Right renal cortex interstitium (tissue), 3 donors: ENCODE results near the gene CCT6A. TPM values are rescaled to one million over a fixed set of nuclear protein-coding genes. Genes with fewer than 3 reads are reported as not detected.
"Not testable (repeated sequence)": the region's sequence is repeated elsewhere in the genome, so short reads cannot be mapped to it uniquely, and the experiment has no call there.

Experiments used
- DNase-seq, 3 donors: peaks; one replicate each; pipeline ENCODE4 v3.0.0-alpha.2; 2013; ENCODE audit warnings: low read depth in 3 of 3, low spot score in 2 of 3
- polyA plus RNA-seq, 3 donors: library from polyadenylated mRNA; unstranded; fragments of 120-200 nt; gene quantifications; one replicate each; pipeline ENCODE4 v1.2.1, GENCODE V29; 2013; ENCODE audit not compliant: insufficient read length in 3 of 3

Gene CCT6A, protein sequence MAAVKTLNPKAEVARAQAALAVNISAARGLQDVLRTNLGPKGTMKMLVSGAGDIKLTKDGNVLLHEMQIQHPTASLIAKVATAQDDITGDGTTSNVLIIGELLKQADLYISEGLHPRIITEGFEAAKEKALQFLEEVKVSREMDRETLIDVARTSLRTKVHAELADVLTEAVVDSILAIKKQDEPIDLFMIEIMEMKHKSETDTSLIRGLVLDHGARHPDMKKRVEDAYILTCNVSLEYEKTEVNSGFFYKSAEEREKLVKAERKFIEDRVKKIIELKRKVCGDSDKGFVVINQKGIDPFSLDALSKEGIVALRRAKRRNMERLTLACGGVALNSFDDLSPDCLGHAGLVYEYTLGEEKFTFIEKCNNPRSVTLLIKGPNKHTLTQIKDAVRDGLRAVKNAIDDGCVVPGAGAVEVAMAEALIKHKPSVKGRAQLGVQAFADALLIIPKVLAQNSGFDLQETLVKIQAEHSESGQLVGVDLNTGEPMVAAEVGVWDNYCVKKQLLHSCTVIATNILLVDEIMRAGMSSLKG
- 100 to 1,000 TPM; 201 to 250 (median 233) TPM for polyA plus RNA-seq

DNA sequence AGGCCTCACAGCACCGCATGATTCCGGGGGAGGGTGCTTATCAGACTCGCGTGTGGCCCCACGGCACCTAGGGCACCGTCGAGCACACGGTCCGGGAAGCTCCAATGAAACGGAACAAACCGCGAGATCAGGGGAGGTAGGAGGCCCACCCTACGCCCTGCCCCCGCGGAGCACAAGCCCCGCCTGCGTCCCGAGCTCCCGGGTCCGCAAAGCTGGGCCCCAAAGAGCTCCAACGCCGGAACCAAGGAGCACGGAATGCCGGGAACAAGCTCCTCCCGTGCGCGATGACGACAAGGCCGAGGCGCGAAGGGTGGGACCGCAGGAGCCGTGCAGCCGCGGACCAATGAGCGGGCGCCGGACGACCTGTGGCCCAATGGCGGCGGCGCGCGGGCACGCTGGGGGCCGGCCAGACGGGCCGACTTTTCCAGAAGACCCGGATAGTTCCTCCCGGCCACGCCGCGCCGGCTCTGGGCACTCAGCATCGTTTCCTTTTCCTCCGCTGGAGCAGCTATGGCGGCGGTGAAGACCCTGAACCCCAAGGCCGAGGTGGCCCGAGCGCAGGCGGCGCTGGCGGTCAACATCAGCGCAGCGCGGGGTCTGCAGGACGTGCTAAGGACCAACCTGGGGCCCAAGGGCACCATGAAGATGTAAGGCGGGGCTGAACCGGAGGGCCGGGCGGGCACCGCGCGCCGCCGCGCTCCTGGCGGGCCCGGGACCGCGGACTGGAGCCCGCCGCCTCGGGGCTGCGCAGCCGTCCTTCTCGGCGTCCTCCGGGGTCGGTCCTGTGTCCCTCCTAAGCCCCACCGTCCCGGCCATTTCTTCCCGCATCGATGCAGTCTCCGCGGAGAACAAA, at the start of gene CCT6A, which contains the start of gene PSPH:
TSS of gene CCT6A (plus strand) at position 427 of the 853 bp plus-strand sequence. CDS start at position 511, 84 bp downstream.
TSS of gene PSPH (minus strand) at position 106 of the 853 bp plus-strand sequence. CDS start 30,232 bp downstream, outside the sequence.
- peak; percentile 90 to 97 (median 96) for DNase-seq

DNA sequence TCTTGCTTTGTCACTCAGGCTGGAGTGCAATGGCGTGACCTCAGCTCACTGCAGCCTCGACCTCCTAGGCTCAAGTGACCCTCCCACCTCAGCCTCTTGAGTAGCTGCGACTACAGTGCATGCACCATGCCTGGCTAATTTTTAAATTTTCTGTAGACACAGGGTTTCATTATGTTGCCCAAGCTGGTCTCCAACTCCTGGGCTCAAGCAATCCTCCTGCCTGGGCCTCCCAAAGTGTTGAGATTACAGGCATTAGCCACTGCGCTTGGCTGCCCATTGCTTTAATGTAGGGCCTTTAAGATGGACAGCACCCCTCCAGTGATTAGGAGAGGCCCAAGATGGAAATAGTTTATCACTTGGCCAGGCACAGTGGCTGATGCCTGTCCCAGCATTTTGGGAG, 47.8 kb upstream of the CCT6A start:
- DNase-seq = no peak

DNA sequence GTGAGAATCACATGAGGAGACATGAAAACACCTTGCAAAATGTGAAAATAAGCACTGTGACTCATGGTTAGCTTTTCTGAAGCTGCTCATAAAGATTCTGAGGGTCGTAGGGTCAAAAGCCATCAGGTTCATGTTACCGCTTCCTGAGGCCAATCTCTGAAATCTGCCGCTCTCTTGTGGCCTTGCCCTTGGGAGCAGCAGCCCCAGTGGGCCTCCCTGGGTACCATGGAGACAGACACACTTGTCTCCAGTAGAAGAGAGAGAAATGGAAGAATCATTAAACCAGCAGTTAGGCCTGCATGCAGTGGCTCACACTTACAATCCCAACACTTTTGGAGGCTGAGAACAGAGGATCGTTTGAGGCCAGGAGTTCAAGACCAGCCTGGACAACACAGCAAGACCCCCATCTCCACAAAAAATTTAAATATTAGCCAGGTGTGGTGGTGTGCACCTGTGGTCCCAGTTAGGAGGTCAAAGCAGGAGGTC, 44.4 kb upstream of the CCT6A start:
- no peak for DNase-seq

DNA sequence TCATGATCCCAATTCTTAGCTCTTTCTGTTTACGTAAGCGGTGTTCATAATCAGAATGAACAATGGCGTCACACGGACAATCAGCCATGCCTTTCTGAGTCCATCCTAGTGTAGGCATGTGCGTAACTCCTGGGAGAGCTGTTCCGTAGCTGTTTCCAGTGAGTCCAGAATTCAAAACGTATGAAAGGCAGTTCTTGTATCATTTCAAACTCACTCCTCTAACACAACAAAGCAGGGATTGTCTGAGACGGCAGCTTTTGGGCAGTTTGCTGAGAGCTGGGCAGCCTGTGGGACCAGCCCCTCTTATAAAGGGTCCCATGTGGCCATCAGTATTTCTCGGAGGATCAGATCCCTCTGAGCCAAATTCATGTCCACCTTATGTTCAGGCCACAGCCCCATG, 43.7 kb upstream of the CCT6A start:
- DNase-seq = no peak

DNA sequence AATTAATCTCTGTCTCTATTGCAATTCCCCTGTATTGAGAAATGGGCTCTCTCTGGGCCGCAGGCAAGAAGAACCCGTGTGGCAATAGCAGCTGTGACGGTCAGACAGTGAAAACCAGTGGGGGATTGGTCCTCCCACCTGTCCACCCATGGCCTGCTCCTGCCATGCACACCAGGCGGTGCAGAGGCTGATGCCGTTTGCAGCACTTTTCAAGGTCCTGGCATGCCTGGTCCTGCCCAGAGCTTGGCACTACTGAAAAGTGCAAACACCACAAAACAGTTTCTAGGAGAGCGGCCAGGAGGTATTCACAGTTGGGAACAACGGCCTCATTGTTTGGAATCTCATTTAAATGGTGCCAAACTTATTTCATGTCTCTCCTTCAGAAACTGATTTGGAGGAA, 41.9 kb upstream of the CCT6A start:
- no peak for DNase-seq

DNA sequence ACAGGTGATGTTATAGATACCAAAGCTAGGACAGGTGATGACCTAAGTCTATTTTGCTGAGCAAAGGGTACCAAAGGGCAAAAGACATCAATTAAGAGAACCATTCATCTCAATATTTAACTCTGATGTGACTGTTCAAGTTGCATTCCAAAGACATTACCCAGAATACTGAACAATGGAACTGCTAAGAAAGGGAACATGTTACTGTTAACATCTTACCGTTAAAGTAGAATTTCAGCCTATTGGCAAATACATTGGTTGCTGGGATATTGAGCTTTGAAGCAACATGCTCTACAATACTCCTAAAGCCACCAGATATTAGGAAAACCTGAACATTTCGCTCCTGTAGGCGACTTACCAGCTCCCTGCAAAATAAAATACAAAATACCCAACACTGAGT, 34.5 kb upstream of the CCT6A start:
- DNase-seq = not testable (repeated sequence)

DNA sequence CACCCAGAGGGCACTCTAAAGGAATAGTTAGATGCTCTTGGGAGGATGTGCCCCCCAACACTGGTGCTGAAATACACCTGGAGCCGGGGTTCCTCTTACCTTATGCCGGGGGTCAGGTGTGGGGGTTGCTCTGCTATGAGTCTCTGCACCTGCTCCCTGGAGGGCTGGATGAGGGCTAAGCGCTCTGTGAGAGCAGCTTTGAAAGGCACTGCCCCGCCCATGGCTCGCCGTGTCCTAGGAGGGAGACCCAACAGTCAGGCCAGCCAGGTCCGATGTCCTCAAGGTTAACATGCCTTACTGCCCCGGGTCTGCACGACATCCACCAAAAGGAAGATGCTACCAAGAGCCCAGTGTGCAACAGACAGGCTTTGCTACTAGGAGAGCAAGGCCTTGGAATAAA, 32.1 kb upstream of the CCT6A start:
- DNase-seq = no peak

DNA sequence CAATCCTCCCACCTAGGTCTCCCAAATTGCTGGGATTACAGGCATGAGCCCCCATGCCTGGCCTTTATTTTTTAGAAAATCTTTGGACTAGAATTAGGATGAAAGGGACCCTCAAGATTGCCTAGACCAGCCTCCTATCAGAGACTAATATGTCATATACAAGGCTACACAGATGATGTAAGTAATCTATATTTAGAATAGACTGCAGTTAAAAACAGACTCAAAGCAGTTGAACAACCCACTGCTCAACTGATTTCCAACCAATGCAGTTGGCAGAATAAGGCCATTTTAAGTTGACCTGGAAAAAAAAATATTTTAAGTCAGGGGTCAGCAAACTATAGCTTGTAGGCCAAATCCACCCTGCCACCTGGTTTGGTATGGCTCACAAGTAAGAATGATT, 28.1 kb upstream of the CCT6A start:
- no peak for DNase-seq

DNA sequence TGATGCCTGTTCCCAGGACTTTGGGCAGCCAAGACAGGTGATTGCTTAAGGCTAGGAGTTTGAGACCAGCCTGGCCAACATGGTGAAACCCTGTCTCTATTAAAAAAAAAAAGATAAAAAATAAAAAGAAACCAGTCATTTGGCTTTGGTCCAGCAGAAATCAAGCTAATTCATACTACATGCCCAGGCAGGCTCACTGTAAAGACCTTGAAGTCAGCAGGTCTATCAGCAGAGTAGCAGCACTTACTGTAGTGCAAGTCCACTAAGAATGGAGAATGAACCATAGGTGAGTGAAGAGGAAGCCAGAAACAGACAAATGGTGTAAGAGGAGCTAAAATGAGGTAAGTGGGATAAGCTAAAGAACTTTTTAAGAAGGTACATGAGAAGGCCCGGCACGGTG, 25.0 kb upstream of the CCT6A start:
- DNase-seq = no peak

DNA sequence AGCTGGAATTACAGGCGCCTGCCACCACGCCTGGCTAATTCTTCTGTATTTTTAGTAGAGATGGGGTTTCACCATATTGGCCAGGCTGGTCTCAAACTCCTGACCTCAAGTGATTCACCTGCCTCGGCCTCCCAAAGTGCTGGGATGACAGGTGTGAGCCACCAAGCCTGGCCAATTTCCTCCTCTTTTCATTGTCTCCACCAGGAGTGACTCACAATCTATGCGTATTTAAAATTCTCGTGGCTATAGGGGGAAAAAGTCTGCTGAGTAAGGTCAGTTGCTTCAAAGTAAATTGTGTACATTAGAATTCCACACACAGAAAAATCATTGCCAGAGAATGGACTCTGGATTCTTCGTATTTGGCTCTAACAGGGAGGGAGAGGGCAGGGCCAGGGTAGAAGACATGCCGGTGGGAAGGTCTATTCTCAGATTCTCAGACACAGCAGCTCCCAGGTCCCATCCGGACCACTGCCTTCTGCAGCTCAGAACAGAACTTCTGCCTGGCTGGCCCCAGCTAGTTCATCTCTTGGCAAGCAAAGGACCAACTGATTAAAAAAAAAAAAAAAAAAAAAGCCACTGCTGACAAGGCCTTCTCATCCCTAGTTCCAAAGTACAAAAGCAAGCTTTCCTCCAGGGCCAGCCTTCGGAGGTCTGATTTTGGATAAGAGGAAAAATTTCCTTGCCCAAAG, 22.5 kb upstream of the CCT6A start:
- no peak for DNase-seq

DNA sequence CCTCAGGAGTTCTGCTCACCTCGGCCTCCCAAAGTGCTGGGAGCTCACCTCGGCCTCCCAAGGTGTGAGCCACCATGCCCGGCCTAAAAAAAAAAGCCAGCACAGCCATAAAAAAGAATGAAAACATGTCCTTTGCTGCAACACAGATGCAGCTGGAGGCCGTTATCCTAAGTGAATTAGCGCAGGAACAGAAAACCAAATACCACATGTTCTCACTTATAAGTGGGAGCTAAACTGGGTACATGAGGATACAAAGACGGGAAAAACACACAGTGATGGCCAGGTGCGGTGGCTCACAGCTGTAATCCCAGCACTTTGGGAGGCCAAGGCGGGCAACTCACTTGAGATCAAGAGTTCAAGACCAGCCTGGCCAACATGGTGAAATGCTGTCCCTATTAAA, 21.2 kb upstream of the CCT6A start:
- no peak for DNase-seq

DNA sequence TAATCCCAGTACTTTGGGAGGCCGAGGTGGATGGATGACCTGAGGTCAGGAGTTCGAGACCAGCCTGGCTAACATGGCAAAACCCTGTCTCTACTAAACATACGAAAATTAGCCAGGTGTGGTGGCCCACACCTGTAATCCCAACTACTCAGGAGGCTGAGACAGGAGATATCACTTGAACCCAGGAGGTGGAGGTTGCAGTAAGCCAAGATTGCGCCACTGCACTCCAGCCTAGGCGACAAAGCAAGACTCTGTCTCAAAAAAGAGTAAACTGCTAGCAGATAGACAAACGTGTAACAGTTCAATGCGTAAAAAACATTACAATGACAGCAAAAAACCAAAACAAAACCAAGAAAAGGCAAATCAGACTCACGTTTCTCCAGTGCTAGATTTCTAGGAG, 20.0 kb upstream of the CCT6A start:
- DNase-seq = not testable (repeated sequence)

DNA sequence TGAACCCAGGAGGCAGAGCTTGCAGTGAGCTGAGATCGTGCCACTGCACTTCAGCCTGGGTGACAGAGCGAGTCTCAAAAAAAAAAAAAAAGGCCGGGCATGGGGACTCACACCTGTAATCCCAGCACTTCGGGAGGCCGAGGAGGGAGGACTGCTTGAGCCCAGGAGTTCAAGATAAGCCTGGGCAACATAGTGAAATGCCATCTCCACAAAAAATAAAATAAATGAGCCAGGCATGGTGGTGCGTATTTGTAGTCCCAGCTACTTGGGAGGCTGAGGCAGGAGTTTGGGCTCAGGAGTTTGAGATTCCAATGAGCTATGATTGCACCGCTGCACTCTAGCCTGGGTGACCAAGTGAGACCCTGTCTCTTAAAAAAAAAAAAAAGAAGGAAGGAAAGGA, 19.0 kb upstream of the CCT6A start:
- DNase-seq = not testable (repeated sequence)

DNA sequence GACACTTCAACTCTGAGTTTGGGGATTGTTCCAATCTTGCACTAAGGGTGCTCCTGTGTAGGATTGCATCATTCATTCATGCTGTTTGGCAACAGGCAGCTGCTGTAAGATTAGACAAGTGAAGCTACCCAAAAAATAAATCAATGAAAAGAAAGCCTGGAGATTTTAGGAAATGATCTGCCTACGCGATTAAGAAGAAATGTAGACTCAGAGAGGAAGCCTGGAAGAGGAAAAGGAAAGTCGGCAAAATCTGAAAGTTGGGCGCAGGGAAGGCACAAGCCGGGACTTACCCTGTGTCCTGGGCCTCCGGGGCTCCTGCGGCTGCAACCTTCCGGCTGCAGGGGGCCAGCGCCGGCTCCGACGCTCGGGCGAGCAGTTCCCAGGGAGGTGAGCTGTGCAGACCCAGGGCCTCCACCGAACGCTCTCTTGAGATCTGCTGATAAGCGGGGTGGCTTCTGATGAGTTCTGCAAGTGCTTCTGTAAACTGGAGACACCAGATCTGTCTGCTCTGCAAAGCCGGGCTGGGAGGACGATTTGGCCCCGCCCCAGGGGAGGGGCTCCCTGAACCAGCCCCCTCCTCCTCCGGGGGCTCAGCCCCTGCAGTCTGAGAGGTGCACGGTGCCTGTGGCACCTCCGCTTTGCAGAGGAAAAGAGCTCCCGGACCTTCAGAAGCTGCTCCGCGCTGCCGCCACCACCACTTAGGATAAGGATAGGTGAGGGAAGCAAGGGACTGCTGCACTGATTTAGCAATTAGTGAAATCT, 17.7 kb upstream of the CCT6A start:
- DNase-seq = peak in 1 of 3 donors; percentile 58

DNA sequence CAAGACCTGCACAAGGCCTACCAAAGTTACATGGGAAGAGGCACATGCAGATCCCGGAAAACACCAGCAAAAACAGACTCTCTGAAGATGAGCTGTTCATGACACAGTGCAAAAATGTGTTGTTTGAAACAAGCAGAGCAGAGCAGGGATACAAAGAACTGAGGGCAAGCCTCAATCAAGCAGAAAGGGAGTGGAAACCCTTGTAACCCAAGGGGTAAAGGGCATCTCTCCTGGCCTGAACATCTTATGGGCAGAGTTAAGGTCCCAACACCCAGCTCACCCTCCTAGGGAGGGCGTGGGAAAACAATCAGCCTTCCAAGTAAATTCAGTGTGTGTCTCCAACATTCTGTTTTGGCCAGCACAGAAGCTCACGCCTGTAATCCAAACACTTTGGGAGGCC, 10.8 kb upstream of the CCT6A start:
- DNase-seq = no peak

DNA sequence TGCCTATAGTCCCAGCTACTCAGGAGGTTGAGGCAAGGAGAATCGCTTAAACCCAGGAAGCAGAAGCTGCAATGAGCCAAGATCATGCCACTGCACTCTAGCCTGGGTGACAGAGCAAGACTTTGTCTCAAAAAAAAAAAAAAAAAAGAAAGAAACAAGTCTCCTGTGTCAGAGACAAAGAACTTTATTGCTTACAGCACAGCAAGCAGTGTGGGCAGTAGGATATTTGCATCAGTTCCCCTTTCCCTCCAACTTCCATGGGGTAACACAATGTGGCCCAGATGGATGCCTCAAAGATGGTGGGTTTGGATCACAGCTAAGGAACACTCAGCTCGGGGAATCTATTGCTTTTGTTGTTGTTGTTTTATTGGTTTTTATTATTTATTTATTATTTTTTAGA, 5.8 kb upstream of the CCT6A start:
- not testable (repeated sequence) for DNase-seq

DNA sequence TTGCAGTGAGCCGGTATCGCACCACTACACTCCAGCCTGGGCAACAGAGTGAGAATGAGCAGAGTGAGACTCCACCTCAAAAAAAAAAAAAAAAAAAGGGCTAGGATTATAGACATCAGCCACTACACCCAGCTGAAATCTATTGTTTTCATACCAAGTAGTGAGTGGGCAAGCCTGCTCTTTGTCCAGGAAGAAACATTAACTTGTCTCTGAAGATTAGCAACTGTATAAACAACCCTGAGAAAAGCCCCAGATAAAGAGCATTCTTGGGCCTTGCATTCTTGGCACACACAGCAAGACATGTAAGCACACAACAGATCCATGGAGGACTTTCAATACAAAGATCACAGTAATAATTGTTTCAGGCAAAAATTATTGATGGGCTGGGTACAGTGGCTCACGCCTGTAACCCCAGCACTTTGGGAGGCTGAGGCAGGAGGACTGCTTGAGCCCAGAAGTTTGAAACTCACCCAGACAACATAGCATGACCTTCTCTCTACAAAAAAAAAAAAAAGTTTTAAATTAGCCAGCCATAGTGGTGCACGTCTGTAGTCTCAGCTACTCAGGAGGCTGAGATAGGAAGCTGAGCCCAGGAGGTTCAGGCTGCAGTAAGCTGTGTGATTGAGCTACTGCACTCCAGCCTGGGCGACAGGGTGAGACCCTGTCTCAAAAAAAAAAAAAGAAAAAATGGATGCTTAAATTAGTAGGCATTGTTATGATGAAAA, 4.7 kb upstream of the CCT6A start:
- DNase-seq = no peak

DNA sequence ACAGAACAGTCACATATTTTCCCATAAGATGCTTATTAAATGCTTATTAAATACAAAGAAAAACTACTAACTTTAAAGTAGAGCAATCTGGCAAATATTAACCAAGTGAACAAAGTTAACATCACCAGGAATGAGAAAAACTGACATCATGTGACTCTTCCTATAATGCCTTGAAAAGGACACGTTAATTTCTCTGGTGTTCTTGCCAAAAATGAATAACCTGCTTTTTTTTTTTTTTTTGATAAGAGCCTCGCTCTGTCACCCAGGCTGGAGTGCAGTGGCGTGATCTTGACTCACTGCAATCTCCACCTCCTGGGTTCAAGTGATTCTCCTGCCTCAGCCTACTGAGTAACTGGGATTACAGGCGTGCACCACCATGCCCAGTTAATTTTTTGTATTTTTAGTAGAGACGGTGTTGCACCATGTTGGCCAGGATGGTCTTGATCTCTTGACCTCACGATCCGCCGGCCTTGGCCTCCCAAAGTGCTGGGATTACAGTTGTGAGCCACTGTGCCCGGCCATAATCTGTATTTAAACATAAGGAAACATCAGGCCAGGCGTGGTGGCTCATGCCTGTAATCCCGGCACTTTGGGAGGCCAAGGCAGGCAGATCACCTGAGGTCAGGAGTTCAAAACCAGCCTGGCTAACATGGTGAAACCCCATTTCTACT, 4.0 kb upstream of the CCT6A start:
- DNase-seq = not testable (repeated sequence)

DNA sequence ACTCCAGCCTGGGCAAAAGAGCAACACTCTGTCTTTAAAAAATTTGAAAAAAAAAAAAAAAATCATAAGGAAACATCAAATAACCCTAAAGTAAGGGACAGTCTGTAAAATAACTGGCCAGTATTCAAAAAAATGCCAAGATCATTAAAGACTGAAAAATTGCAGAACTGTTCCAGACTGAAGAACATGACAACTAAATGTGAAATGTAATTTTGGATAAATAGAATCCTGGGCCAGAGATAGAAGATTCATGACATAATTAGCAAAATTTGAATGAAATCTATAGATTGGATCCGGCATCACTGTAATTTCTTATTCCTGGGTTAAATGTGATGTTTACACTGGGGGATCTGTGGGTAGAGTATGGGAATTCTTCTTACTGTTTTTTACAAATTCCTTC, 3.3 kb upstream of the CCT6A start:
- DNase-seq = no peak
